Neural progenitor cell (in vitro differentiated cells): ENCODE measurements around the gene NEDD4L.

Experiments used
- EZH2 ChIP-seq: fragments of 200-600 bp; sonication (generic); IDR thresholded peaks from 2 replicates; pipeline ENCODE4 v1.6.1; 2017; ENCODE audit warnings: antibody characterized with exemption, mild to moderate bottlenecking, moderate library complexity
- EZH2phosphoT487 ChIP-seq: fragments of 200-600 bp; sonication (generic); IDR thresholded peaks from 2 replicates; pipeline ENCODE4 v1.6.1; 2017; ENCODE audit warnings: antibody characterized with exemption
- TF ChIP-seq, protein P1 (sequence below): fragments of 200-600 bp; sonication (generic); IDR thresholded peaks from 2 replicates; pipeline ENCODE4 v1.5.1; 2017; ENCODE audit warnings: antibody characterized with exemption, mild to moderate bottlenecking

DNA sequence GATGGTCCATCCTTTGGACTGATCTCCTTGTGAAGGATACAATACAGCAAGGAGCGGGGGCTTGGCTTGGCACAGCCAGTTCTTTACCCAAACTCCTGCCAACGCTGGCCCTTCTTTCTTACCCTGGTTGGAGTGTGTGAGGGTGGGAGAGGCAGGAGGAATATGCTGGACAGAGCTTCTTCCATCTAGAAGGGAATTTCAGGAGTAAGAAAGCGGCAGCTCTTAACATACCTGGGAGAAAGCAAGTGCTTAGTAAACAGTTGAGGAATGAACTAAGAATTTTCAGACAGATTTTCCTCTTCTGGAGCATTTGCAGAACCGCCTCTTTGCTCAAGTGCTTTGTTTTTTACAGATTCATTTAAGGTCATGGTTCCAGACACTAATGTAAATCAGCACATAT, 72.8 kb downstream of the NEDD4L start:
- TF ChIP-seq, protein P1, sequence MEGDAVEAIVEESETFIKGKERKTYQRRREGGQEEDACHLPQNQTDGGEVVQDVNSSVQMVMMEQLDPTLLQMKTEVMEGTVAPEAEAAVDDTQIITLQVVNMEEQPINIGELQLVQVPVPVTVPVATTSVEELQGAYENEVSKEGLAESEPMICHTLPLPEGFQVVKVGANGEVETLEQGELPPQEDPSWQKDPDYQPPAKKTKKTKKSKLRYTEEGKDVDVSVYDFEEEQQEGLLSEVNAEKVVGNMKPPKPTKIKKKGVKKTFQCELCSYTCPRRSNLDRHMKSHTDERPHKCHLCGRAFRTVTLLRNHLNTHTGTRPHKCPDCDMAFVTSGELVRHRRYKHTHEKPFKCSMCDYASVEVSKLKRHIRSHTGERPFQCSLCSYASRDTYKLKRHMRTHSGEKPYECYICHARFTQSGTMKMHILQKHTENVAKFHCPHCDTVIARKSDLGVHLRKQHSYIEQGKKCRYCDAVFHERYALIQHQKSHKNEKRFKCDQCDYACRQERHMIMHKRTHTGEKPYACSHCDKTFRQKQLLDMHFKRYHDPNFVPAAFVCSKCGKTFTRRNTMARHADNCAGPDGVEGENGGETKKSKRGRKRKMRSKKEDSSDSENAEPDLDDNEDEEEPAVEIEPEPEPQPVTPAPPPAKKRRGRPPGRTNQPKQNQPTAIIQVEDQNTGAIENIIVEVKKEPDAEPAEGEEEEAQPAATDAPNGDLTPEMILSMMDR: no peak
- TF ChIP-seq EZH2 (no peak), EZH2phosphoT487 (no peak)
